H9 (cell line): Measurements from ENCODE around the gene ERI3. TPM values are rescaled to one million over a fixed set of nuclear protein-coding genes. Genes with fewer than 3 reads are reported as not detected.

ENCODE experiments used
- DNase-seq: peaks from one replicate; pipeline ENCODE4 v3.0.0-alpha.2; 2017
- H2AFZ ChIP-seq: one replicate; pipeline ENCODE4 v1.6.1; 2013; ENCODE audit warnings: mild to moderate bottlenecking, low read length, control low read depth, moderate library complexity
- H2AK5ac ChIP-seq: 2 replicates; pipeline ENCODE4 v1.6.1; 2013; ENCODE audit warnings: low read length, control low read depth, mixed read lengths; ENCODE audit not compliant: insufficient read length
- H2BK120ac ChIP-seq: one replicate; pipeline ENCODE4 v1.6.1; 2013; ENCODE audit warnings: low read depth, mild to moderate bottlenecking, low read length, control low read depth, inconsistent platforms; ENCODE audit not compliant: poor library complexity, severe bottlenecking
- H2BK12ac ChIP-seq: 2 replicates; pipeline ENCODE4 v1.6.1; 2013; ENCODE audit warnings: low read length, control low read depth, mixed read lengths, low read depth; ENCODE audit not compliant: insufficient read length
- H2BK15ac ChIP-seq: 2 replicates; pipeline ENCODE4 v1.6.1; 2013; ENCODE audit warnings: low read depth, low read length, control low read depth
- H2BK20ac ChIP-seq: one replicate; pipeline ENCODE4 v1.6.1; 2013; ENCODE audit warnings: low read depth, mild to moderate bottlenecking, low read length, control low read depth, inconsistent platforms; ENCODE audit not compliant: poor library complexity, severe bottlenecking
- H2BK5ac ChIP-seq: 2 replicates; pipeline ENCODE4 v1.6.1; 2013; ENCODE audit warnings: low read length, control low read depth, mixed read lengths; ENCODE audit not compliant: insufficient read length
- H3K14ac ChIP-seq: 2 replicates; pipeline ENCODE4 v1.6.1; 2013; ENCODE audit warnings: low read length, control low read depth; ENCODE audit not compliant: insufficient read depth
- H3K18ac ChIP-seq: 2 replicates; pipeline ENCODE4 v1.6.1; 2013; ENCODE audit warnings: low read depth, mild to moderate bottlenecking, mixed read lengths, low read length, control low read depth; ENCODE audit not compliant: insufficient read length
- H3K23ac ChIP-seq: 2 replicates; pipeline ENCODE4 v1.6.1; 2013; ENCODE audit warnings: low read length, control low read depth, mixed read lengths, low read depth; ENCODE audit not compliant: insufficient read length
- H3K23me2 ChIP-seq: 2 replicates; pipeline ENCODE4 v1.6.1; 2013; ENCODE audit warnings: low read depth, mild to moderate bottlenecking, mixed read lengths, low read length, control low read depth; ENCODE audit not compliant: insufficient read length, poor library complexity, severe bottlenecking
- H3K27ac ChIP-seq: 2 replicates; pipeline ENCODE4 v1.5.1; 2013; ENCODE audit warnings: low read length, control low read depth, mixed read lengths, low read depth; ENCODE audit not compliant: insufficient read length
- H3K27me3 ChIP-seq: 2 replicates; pipeline ENCODE4 v1.6.1; 2013; ENCODE audit warnings: low read length, control low read depth, inconsistent platforms; ENCODE audit not compliant: insufficient read depth
- H3K4ac ChIP-seq: 2 replicates; pipeline ENCODE4 v1.6.1; 2013; ENCODE audit warnings: low read depth, mild to moderate bottlenecking, control low read depth, inconsistent platforms, low read length, moderate library complexity
- H3K4me1 ChIP-seq: 2 replicates; pipeline ENCODE4 v1.6.1; 2013; ENCODE audit warnings: low read length, control low read depth, inconsistent platforms; ENCODE audit not compliant: insufficient read depth
- H3K4me2 ChIP-seq: 2 replicates; pipeline ENCODE4 v1.6.1; 2013; ENCODE audit warnings: low read length, control low read depth, mixed read lengths; ENCODE audit not compliant: insufficient read length, insufficient read depth
- H3K56ac ChIP-seq: 2 replicates; pipeline ENCODE4 v1.6.1; 2013; ENCODE audit warnings: low read depth, mild to moderate bottlenecking, mixed read lengths, low read length, control low read depth; ENCODE audit not compliant: insufficient read length
- H3K79me1 ChIP-seq: 2 replicates; pipeline ENCODE4 v1.6.1; 2013; ENCODE audit warnings: low read depth, mild to moderate bottlenecking, moderate library complexity, low read length, control low read depth, inconsistent platforms; ENCODE audit not compliant: insufficient read depth, poor library complexity, severe bottlenecking
- H3K79me2 ChIP-seq: 2 replicates; pipeline ENCODE4 v1.6.1; 2013; ENCODE audit warnings: low read length, control low read depth, inconsistent platforms; ENCODE audit not compliant: insufficient read depth
- H3K9ac ChIP-seq: 2 replicates; pipeline ENCODE4 v1.6.1; 2013; ENCODE audit warnings: low read length, control low read depth, mixed read lengths; ENCODE audit not compliant: insufficient read length; ENCODE audit errors: extremely low read depth
- H3K9me3 ChIP-seq: one replicate; pipeline ENCODE4 v1.6.1; 2013; ENCODE audit warnings: low read depth, low read length, inconsistent platforms; ENCODE audit not compliant: control insufficient read depth
- H3T11ph ChIP-seq: one replicate; pipeline ENCODE4 v1.6.1; 2013; ENCODE audit warnings: mild to moderate bottlenecking, low read length, control low read depth, inconsistent platforms
- H4K20me1 ChIP-seq: one replicate; pipeline ENCODE4 v1.6.1; 2013; ENCODE audit not compliant: control insufficient read depth, insufficient read length, insufficient read depth
- H4K5ac ChIP-seq: 2 replicates; pipeline ENCODE4 v1.6.1; 2013; ENCODE audit warnings: low read depth, mild to moderate bottlenecking, mixed read lengths, low read length, control low read depth; ENCODE audit not compliant: insufficient read length
- H4K8ac ChIP-seq: replicated peaks from 2 replicates; pipeline ENCODE4 v1.6.1; 2013; ENCODE audit warnings: low read length, control low read depth, mixed read lengths, low read depth; ENCODE audit not compliant: insufficient read length
- H4K91ac ChIP-seq: 2 replicates; pipeline ENCODE4 v1.6.1; 2013; ENCODE audit warnings: low read depth, mild to moderate bottlenecking, moderate library complexity, mixed read lengths, low read length, control low read depth; ENCODE audit not compliant: insufficient read length
- H3K27ac Mint-ChIP-seq, 3 experiments: 2 replicates in 2 of 3; 3 replicates in 1 of 3; pipeline ENCODE4 v1.8.0; 2020 to 2021; ENCODE audit warnings: mixed read lengths in 3 of 3, mild to moderate bottlenecking in 1 of 3, moderate library complexity in 1 of 3
- H3K27me3 Mint-ChIP-seq: 2 replicates; pipeline ENCODE4 v1.8.0; 2021; ENCODE audit warnings: low read depth, mild to moderate bottlenecking, moderate library complexity, mixed read lengths
- H3K36me3 Mint-ChIP-seq, 3 experiments: 2 replicates in 2 of 3; 3 replicates in 1 of 3; pipeline ENCODE4 v1.8.0; 2020 to 2021; ENCODE audit warnings: low read depth in 3 of 3, mixed read lengths in 3 of 3; ENCODE audit not compliant: insufficient read depth in 1 of 3
- H3K4me1 Mint-ChIP-seq, 2 experiments: 2 replicates each; pipeline ENCODE4 v1.8.0; 2020; ENCODE audit warnings: mixed read lengths in 2 of 2
- H3K4me3 Mint-ChIP-seq, 2 experiments: 2 replicates in 1 of 2; 3 replicates in 1 of 2; pipeline ENCODE4 v1.8.0; 2020 to 2021; ENCODE audit warnings: mild to moderate bottlenecking in 2 of 2, mixed read lengths in 2 of 2, moderate library complexity in 1 of 2
- H3K9me3 Mint-ChIP-seq, 2 experiments: 2 replicates in 1 of 2; 3 replicates in 1 of 2; pipeline ENCODE4 v1.8.0; 2020; ENCODE audit warnings: mild to moderate bottlenecking in 2 of 2, mixed read lengths in 2 of 2, moderate library complexity in 1 of 2
- WGBS: extraction: QIAGEN DNeasy Blood & Tissue Kit; methylation state at CpG from one replicate; pipeline ENCODE4 v1.1.7; 2013; ENCODE audit warnings: missing lambda C conversion rate, low lambda C conversion rate, mixed read lengths; ENCODE audit not compliant: insufficient read length; ENCODE audit errors: extremely low coverage; 5-methylcytosine and 5-hydroxymethylcytosine counted together
- total RNA-seq: library from RNA; stranded (reverse); gene quantifications from 2 replicates; pipeline ENCODE4 v1.2.1, GENCODE V29; 2021
- TF ChIP-seq, protein P1 (sequence below): fragments of 200-600 bp; sonication (generic); conservative IDR thresholded peaks from 3 replicates; pipeline ENCODE4 v1.8.0; 2021; ENCODE audit warnings: antibody characterized with exemption, mild to moderate bottlenecking

Gene ERI3
- total RNA-seq, 1 experiment from 2014 or later, result 61.6 TPM

- Histone ChIP-seq H3K9me3 (no peaks in the 10 kb centered on the region), H3K56ac (no peak overlapping the region), H3K23ac (no peak overlapping the region), H2BK5ac (no peak overlapping the region), H2AK5ac (no peak overlapping the region), H3K4me1 (no peaks in the 10 kb centered on the region), H3T11ph (no peak overlapping the region), H3K14ac (no peak overlapping the region), H4K20me1 (no peaks in the 10 kb centered on the region), H4K8ac (no peak overlapping the region), H3K79me1 (no peaks in the 10 kb centered on the region), H3K27me3 (no peaks in the 10 kb centered on the region), H2BK15ac (no peak overlapping the region), H3K9ac (no peak overlapping the region), H4K5ac (no peak overlapping the region), H3K18ac (no peak overlapping the region), H2BK20ac (no peak overlapping the region), H3K4ac (no peak overlapping the region), H3K27ac (no peak overlapping the region), H2AFZ (no peak overlapping the region), H3K4me2 (no peak overlapping the region), H3K79me2 (no peaks in the 10 kb centered on the region), H4K91ac (no peak overlapping the region), H2BK120ac (no peak overlapping the region), H2BK12ac (no peak overlapping the region), H3K23me2 (no peaks in the 10 kb centered on the region)
- Mint-ChIP-seq H3K27me3 (peaks cover 21% of the 10 kb centered on the region), H3K4me3 (no peak overlapping the region), H3K27ac (no peak overlapping the region), H3K4me1 (peaks cover 11 to 14% of the 10 kb centered on the region in 2 experiments), H3K9me3 (no peaks in the 10 kb centered on the region; a peak in 1 of 5 replicates), H3K36me3 (no peaks in the 10 kb centered on the region)
- no CpG with 5 or more reads among the region's 3 CpGs for WGBS
- DNase-seq, result no peak
- TF ChIP-seq, protein P1, sequence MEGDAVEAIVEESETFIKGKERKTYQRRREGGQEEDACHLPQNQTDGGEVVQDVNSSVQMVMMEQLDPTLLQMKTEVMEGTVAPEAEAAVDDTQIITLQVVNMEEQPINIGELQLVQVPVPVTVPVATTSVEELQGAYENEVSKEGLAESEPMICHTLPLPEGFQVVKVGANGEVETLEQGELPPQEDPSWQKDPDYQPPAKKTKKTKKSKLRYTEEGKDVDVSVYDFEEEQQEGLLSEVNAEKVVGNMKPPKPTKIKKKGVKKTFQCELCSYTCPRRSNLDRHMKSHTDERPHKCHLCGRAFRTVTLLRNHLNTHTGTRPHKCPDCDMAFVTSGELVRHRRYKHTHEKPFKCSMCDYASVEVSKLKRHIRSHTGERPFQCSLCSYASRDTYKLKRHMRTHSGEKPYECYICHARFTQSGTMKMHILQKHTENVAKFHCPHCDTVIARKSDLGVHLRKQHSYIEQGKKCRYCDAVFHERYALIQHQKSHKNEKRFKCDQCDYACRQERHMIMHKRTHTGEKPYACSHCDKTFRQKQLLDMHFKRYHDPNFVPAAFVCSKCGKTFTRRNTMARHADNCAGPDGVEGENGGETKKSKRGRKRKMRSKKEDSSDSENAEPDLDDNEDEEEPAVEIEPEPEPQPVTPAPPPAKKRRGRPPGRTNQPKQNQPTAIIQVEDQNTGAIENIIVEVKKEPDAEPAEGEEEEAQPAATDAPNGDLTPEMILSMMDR, result no peak
These were observed 25.7 kb upstream of the ERI3 start for GRCh38 chr1:44380666-44381177.
